ENCODE data around the gene CDKL2. TPM values are rescaled to one million over a fixed set of nuclear protein-coding genes. Genes with fewer than 3 reads are reported as not detected.

Gene CDKL2
- total and polyA plus RNA-seq, 2 of the 8 experiments (the other 6 are each of a cell fraction or from before 2014, with no cell fraction given), result 1.4 to 2.1 TPM

DNA sequence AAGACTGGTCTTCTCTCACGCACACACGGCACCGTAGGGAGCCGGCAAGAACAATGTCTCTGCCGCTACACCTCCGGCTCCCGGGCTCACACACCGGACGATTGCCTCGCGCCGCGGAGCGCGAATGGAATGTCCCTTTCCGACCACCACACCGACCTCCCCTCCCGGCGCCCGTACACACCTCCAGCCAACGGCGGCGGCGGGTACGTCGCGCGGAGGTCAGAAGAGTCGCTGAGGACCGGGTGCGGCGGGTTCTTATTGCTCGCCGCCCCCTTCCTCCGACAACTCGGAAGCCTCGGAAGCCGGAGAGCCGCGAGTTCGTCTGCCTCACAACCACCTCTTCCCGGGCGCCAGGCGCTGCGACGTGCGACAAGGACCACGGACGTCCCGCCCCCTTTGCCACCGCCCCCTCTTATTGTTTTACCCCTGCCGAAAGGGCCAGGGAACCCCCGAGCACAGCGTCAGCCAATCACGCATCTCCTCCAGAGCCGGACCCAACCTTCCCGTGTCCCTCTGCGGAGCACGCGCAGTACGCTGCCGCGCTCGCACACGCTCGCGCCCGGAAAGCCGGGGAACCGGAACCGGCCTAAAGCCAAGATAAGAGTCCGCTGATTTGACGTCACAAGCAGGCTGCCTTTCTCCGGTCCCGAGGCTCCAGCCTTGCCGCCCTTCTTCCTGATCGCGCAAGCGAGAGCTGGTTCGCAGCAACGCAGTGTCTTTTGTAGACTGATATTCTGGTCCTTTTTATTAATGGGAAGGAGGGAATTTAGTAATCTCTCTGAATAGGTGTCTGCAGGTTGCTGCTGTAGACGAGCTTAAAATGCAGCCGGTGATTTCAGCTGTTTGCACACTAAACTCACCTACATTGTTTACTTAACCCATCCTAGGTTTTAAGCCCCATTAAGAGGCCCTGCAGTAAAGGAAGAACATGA lies 43.0 kb upstream of the CDKL2 start, which contains the start of gene G3BP2 (continued):
- TF ChIP-seq, protein P1, sequence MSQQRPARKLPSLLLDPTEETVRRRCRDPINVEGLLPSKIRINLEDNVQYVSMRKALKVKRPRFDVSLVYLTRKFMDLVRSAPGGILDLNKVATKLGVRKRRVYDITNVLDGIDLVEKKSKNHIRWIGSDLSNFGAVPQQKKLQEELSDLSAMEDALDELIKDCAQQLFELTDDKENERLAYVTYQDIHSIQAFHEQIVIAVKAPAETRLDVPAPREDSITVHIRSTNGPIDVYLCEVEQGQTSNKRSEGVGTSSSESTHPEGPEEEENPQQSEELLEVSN (IDR thresholded peaks at IDR 0.05), result peak; percentile 85
- TF ChIP-seq NRF1 (IDR thresholded peaks at IDR 0.05; ENCODE audit: low read depth, low read length) (peak; percentile 63), CHD2 (IDR thresholded peaks at IDR 0.05; ENCODE audit: low read length) (no peak; the same call in 1 of the 2 replicates), TAF7 (optimal IDR thresholded peaks at IDR 0.05; ENCODE audit: borderline replicate concordance, low read depth, low read length) (peak; percentile 71), EGR1 (IDR thresholded peaks at IDR 0.05; ENCODE audit: borderline replicate concordance, low read depth, low read length) (peak; percentile 39; the same call in 1 of the 2 replicates), TBP (IDR thresholded peaks at IDR 0.05; ENCODE audit: low read depth, low read length) (peak; percentile 89), ZNF274 (IDR thresholded peaks at IDR 0.05; ENCODE audit: borderline replicate concordance, extremely low read depth, low read length) (no peak), RXRA (IDR thresholded peaks at IDR 0.05; ENCODE audit: insufficient read depth, low read depth, low read length) (no peak), NANOG (IDR thresholded peaks at IDR 0.05; ENCODE audit: insufficient read depth, low read depth, low read length, poor library complexity, severe bottlenecking) (no peak), BCL11A (IDR thresholded peaks at IDR 0.05; ENCODE audit: low read depth in 2 of 2, low read length in 2 of 2) (no peak), SP2 (IDR thresholded peaks at IDR 0.05; ENCODE audit: low read length) (no peak), RBBP5 (IDR thresholded peaks at IDR 0.05; ENCODE audit: borderline replicate concordance, low read depth, low read length) (peak; percentile 43), KDM4A (IDR thresholded peaks at IDR 0.05; ENCODE audit: low read depth, low read length, severe bottlenecking) (peak; percentile 5), KDM5A (IDR thresholded peaks at IDR 0.05; ENCODE audit: low read length) (no peak), CTBP2 (IDR thresholded peaks at IDR 0.05; ENCODE audit: borderline replicate concordance, insufficient read depth, insufficient read length, low read length) (no peak), GABPA (IDR thresholded peaks at IDR 0.05; ENCODE audit: borderline replicate concordance, insufficient read depth, low read length) (no peak), JUN (IDR thresholded peaks at IDR 0.05; ENCODE audit: low read depth, low read length) (no peak), KDM1A (IDR thresholded peaks at IDR 0.05; ENCODE audit: borderline replicate concordance, low read length) (no peak), SRF (IDR thresholded peaks at IDR 0.05; ENCODE audit: low read depth, low read length) (no peak), GTF2F1 (IDR thresholded peaks at IDR 0.05; ENCODE audit: borderline replicate concordance, low read depth, low read length) (no peak)
- TF ChIP-seq, protein P2, sequence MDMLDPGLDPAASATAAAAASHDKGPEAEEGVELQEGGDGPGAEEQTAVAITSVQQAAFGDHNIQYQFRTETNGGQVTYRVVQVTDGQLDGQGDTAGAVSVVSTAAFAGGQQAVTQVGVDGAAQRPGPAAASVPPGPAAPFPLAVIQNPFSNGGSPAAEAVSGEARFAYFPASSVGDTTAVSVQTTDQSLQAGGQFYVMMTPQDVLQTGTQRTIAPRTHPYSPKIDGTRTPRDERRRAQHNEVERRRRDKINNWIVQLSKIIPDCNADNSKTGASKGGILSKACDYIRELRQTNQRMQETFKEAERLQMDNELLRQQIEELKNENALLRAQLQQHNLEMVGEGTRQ (IDR thresholded peaks at IDR 0.05; ENCODE audit: low read length), result 0 out of 2 replicates have a peak, but pooled peaks have one; percentile 34

All from H1 (cell line).